Epidermal melanocyte (primary cell): Measurements from ENCODE around the gene STARD9.
"Not testable (repeated sequence)": the region's sequence is repeated elsewhere in the genome, so short reads cannot be mapped to it uniquely, and the experiment has no call there.

Experiments used
- DNase-seq: peaks from one replicate; pipeline ENCODE4 v3.0.0; 2011; ENCODE audit warnings: low spot score; ENCODE audit not compliant: insufficient read length

The STARD9 gene

GRCh38 chr15:42590619-42591237 is 15.3 kb downstream of the STARD9 start:
- no peak for DNase-seq

- peak; percentile 31 for DNase-seq
Measured at GRCh38 chr15:42591238-42591934, 16.0 kb downstream of the STARD9 start.

- no peak for DNase-seq
Measured at GRCh38 chr15:42592716-42593115, 17.3 kb downstream of the STARD9 start.

- no peak for DNase-seq
Measured at GRCh38 chr15:42593143-42593542, 17.7 kb downstream of the STARD9 start.

DNA sequence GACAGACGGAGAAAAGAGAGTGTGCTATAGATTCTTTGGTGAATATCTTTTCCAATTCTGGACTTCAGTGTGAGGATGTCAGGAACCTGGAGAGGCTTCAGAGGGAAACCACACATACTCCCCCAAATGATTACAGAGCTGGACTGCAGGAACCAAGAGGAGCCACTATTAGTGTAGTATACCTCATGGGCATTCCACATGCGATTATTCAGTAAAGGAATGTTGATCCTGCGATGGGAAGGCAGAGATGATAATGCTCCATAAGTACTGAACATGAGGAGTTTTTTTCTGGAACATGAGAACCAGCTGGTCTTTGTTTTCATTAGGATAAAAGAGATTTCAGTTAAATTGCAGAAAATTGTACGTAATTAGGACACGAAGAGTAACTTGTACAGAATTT is 18.7 kb downstream of the STARD9 start:
- DNase-seq = no peak

- no peak for DNase-seq
Measured at GRCh38 chr15:42595626-42596240, 20.3 kb downstream of the STARD9 start.

GRCh38 chr15:42601316-42601715 is 25.9 kb downstream of the STARD9 start:
- DNase-seq = not testable (repeated sequence)

DNA sequence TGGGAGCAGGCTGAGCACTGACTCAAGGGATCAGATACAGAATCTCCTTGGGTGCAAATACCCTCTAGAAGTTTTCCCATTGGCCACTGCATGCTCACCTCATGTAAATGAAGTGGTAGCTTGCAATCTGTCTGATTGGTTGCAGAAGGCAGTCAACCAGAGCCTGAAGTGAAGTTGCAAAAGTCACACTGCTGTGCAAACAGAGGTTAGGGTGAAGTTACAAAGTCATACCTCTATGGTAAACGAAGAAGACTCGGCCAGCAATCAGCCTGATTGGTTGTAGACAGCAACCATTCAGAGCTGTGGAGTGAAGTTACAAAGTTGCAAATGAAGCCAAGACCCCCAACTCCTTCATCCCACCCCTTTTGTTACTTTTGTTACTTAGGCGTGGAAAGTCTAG is 27.1 kb downstream of the STARD9 start:
- no peak for DNase-seq

GRCh38 chr15:42603978-42604377 is 28.6 kb downstream of the STARD9 start:
- DNase-seq = no peak

DNA sequence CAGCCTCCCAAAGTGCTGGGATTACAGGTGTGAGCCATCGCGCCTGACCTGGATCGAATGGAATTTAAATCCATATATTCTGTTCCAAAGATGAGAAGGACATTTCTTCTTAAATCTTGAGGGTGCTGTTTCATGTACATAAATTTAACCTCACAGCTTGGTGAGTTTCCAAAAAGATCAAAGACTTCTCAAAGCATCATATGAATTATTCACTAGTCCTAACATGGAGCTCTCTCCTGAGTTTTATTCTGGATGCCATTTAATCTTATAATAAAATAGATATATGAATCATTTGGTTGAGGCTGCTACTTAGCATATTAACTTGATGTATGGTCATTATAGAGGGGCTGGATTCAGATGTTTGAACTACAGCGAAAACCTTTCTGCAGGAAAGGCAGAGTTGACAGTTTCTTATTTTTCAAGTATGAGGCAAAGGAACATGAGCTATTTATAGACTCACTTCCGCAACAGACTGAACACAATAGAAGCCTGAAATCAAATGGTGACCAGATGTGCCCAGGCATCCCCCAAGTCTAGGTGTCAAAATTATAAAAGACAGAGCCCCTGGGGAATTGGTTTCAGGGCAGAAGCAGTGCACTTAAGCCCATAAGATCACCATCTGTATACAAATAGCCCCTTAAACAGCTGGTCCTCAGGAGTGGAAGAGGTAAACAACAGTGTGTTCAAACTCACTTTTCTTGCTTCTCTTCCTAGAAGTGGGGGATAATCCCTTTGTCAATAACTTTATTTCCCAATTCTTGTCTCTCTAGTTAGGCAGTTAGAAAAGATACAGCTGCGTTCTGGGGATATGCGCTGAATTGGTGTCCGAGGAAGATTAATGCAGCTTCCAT is 29.7 kb downstream of the STARD9 start:
- DNase-seq = no peak

- no peak for DNase-seq
Measured at GRCh38 chr15:42605796-42606195, 30.4 kb downstream of the STARD9 start.

GRCh38 chr15:42608110-42608531 is 32.7 kb downstream of the STARD9 start:
- DNase-seq = no peak

GRCh38 chr15:42608752-42609488 is 33.5 kb downstream of the STARD9 start:
- DNase-seq = no peak

DNA sequence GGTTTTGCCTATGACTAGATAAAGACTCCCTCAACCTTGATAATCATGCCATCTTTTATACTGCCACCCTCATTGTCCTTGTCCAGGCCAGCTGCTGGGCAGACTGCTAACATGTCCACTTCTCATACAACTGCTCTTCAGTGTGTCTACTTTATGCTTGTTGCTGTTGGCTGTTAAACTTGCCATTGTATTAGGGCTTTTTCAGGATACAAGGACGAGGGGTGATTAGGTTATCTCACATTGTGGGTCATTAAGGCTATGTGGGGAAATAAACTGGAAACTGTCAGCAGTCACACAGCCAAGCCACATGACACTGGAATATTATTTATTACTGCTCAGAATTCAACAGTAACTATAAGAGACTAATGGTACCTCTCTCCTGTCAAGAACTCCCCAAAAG is 36.1 kb downstream of the STARD9 start:
- no peak for DNase-seq

DNA sequence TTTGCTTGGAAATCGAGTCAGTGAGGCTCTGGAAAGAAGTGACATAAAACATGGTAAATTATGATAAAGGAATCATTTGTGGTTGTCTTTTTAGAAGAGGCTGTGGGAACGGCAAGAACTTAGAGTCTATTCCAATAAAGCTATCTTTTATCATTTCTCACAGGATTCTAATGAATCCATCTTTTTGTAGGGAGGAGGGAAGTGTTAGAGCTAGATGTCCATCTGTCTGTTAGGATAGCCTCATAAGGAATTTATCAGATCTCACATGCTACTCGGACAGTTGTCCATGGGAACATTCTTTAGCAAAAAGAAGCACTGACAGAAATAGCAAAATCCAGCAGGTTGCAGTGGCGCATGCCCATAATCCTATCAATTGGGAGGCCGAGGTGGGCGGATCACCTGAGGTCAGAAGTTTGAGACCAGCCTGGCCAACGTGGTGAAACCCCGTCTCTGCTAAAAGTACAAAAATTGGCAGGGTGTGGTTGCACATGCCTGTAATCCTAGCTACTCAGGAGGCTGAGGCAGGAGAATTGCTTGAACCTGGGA is 37.0 kb downstream of the STARD9 start:
- DNase-seq = no peak

GRCh38 chr15:42616107-42616506 is 40.7 kb downstream of the STARD9 start:
- no peak for DNase-seq

GRCh38 chr15:42619656-42620371 is 44.4 kb downstream of the STARD9 start:
- DNase-seq = no peak

- DNase-seq = no peak
Measured at GRCh38 chr15:42621386-42621785, 46.0 kb downstream of the STARD9 start.

GRCh38 chr15:42621996-42622925 is 46.9 kb downstream of the STARD9 start:
- no peak for DNase-seq
